ENCODE measurements around the gene PHB1.

GRCh38 chr17:49406421-49407061 is 8.1 kb downstream of the PHB1 start:
- TF ChIP-seq CTCF (IDR thresholded peaks at IDR 0.05; ENCODE audit: low read length) (no peak), EZH2 (IDR thresholded peaks at IDR 0.05; ENCODE audit: borderline replicate concordance, low read length) (no peak)
